NCI-H128 (cell line): ENCODE data around the gene LYSMD4.
A peak's percentile ranks its signal among the peaks of the same experiment; 100 is the strongest.
"Not testable (repeated sequence)": the region's sequence is repeated elsewhere in the genome, so short reads cannot be mapped to it uniquely, and the experiment has no call there.

Experiments
- DNase-seq: peaks from one replicate; lab custom pipeline; 2025; ENCODE audit not compliant: unreplicated experiment; lab: John Stamatoyannopoulos, UW

LYSMD4 gene

DNA sequence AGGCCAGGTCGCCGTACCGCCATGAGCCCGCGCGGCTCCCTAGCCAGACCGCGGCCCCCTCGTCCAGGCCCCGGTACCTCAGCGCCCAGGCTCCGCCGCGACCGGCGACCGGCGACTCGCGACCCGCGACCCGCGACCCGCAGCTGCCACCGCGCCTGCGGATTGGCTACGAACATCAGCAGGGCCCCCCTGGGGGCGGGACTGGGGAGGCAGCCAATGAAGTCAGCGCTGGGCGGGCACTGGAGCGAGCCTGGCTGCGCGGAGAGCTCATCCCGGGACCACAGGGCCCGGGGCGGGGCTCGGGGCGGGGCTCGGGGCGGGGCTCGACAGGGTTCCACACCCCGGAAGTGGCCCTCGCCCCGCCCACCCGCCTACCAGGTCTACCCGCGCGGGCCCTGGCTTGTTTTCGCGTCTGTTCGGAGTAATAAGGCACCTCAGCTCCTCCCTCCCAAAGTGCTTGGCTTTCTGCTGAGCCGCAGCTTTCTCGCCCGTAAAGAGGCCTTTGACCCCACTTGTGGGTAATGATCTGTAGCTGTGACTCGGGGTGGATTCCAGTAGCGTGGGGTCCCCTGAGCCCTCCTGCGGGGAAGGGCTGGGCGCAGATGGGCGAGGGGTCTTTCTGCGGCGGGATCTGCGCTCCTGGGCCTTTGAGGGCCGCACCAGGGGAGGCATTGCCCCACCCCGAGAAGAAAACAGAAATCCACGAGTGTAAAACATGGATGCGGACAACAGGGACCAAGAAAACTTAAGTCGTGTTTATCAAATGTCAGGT is at the start of gene LYSMD4:
Gene LYSMD4, minus strand, starts transcription at position 170 of the 772 bp plus-strand sequence. CDS start 1,438 bp downstream, outside the sequence.
- DNase-seq: peak; percentile 64

DNA sequence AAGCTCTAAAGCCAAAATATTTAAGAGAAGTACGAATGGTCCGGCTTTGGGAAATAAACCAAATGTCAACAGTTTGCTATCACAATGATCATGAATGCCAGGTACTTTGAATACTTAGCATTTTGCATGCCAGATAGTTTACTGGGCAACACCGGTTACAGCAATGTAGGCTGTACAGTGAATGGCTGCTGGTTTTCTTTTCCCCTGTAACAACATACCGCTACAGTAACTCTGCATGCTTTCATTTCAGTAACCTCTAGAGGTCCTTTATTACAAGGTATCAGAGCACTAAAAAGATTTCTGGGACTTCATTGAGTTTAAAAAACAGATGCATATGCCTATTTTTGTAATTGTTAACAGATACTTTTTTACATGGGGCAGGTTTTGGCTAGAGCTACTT is 48.8 kb upstream of the LYSMD4 start:
- not testable (repeated sequence) for DNase-seq

DNA sequence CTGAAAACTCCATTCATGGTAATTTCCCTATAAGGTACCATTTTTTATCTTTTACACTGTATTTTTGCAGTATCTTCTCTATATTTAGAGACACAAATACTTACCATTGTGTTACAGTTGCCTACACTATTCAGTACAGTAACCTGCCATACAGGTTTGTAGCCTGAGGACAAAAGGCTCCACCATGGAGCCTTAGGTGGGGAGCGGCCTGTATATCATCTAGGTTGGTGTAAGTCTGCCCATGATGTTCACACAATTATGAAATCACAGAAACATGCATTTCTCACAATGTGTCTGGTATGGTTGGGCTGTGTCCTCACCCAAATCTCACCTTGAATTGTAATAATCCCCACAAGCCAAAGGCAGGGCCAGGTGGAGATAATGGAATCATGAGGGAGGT is 43.9 kb upstream of the LYSMD4 start:
- no peak for DNase-seq

DNA sequence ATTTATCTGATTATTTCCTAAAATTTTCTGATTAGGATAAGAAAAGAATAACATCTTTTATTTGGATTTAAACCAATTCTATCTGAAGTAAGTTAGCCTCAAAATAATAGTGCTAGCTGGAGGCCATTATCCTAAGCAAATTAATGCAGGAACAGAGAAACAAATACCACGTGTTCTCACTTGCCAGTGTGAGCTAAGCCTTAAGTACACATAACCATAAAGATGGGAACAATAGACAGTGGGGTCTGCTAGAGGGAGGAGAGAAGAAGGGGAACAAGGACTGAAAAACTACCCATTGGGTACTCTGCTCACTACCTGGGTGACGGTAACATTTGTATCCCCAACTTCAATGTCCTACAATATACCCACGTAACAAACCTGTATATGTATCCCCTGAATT is 31.3 kb upstream of the LYSMD4 start:
- no peak for DNase-seq

DNA sequence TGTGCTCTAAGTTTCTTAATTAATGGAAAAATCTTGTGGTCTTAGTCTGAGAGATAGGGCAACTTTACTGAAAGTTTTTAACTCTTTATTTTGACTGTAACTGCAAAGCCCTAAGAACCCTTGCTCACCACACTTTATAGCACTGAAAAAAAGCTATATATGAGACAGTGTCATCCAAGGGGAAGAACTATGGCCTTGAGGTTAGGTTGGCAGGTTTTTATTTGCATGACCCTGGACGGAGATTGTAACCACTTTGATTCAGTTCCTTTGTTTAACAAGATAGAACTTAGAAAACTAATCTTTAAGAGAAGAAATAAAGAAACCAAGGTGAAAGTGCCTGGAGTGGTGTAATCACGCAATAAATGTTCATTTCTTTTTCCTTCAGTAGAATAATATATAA is 30.6 kb upstream of the LYSMD4 start:
- no peak for DNase-seq

DNA sequence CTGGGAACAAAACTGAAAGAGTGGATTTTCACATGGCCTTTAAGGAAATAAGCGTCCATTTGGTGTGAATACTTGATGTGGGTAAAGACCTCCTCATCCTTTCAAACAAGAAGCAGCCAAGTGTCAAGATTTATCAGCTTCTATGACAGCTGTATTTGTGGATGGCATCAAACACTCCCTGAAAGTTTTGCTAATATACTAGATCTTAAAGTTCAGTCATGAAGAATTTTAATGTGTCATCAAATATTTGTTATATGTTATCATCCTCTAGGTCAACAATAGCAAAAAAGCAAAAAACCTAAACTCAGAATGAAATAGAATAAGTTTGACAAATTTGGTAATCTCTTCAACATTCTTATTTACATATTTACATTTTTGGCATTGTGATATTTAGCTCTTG is 29.1 kb upstream of the LYSMD4 start:
- DNase-seq: no peak

DNA sequence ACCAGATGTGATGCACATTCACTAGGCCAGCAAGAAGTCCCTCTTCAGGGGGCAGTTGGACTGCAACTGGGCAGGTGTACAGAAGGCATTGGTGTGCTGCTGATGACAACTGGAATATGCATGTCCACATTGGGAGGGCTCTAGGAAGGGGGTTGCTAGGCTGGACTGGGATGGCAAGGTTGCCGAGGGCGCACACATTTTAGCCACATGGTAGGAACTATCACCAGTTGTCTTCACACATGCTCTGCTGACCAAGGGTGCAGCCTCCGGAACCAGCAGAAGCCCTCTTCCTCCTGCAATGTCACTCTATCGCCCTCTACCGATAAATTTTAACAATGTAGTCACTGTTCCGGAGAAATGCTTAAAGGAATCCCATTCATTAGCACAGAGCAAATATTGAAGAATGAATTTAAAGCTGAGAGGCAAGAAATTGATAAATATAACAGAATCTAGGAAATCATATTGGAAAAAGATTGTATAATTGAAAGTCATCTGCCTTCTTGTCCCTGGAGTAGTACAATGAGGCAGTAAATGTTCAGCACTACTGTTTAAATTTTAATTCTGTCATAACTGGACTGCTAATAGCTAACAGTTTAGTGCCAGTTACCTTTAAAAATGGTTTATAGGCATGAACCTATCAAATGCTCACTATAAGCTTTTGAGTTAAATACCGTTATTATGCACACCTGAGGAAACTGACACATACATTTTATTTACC is 22.6 kb upstream of the LYSMD4 start:
- DNase-seq: no peak

DNA sequence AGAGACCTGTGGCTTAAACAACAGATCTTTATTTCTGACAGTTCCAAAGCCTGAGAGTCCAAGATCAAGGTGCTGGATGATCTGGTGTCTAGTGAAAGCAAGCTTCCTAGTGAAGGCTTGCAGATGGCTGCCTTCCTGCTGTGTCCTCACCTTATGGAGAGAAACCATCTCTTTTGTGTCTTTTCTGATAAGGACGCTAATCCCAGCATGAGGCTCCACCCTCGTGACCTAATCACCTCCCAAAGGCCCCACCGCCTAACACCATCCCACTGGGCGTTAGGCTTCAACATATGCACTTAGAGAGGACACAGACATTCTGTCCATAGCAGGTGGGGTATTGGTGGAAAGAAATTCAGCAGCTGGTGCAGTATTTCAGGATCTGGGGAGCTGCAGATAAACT is 19.8 kb upstream of the LYSMD4 start:
- DNase-seq: no peak

DNA sequence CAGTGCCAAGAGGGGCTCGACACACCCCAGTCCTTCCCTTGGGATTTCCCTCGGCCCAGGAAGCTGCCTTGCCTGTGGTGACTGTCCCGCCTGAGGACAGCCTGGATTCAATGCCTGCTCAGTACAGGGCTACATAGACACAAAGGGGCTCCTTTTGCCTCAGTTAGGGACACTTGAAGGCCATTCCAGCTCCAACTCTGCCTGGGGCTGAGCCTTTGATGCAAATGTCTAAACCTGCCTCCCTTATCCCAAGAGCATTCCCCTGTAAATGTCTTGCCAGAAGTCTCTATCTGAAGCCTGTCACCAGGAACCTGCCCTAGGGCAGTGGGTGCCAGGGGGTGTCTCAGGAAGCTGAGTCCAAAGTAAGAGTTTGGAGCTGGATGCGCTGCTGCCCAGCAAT is 19.3 kb upstream of the LYSMD4 start:
- DNase-seq: no peak

DNA sequence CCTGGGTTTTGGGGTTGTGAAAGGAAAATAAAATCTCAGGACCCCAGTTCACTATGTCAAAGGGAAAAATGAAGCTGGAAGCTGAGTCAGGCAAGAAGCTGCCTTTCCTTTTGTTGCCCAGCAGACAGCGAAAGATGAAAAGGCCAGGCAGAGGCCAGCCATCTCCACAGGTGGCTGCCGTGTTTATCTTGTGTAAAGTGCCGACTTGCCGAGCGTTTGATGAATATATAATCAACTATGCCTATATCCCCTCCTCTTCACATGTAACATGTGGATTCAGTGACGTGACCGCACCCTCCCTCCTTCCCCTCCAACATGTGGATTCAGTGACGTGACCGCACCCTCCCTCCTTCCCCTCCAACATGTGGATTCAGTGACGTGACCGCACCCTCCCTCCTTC is 17.1 kb upstream of the LYSMD4 start:
- DNase-seq: not testable (repeated sequence)

DNA sequence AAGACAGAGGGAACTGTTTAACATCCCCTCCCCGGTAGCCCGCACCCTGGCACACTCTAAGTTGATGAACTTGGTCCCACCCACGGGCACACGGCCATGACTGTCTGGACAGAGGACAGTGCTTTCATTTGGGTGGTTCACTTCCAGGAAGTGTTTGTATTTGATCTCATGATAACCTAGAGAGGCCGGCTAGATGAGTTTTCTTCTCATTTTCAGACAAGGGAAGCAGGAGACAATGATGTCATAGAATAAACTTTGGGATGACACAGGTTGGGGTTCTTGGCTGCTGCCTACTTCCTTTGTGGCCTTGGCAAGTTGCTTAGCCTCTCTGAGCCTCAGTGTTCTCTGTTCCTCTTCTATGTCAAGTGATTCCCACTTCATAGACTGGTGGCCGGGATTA is 16.1 kb upstream of the LYSMD4 start:
- no peak for DNase-seq

DNA sequence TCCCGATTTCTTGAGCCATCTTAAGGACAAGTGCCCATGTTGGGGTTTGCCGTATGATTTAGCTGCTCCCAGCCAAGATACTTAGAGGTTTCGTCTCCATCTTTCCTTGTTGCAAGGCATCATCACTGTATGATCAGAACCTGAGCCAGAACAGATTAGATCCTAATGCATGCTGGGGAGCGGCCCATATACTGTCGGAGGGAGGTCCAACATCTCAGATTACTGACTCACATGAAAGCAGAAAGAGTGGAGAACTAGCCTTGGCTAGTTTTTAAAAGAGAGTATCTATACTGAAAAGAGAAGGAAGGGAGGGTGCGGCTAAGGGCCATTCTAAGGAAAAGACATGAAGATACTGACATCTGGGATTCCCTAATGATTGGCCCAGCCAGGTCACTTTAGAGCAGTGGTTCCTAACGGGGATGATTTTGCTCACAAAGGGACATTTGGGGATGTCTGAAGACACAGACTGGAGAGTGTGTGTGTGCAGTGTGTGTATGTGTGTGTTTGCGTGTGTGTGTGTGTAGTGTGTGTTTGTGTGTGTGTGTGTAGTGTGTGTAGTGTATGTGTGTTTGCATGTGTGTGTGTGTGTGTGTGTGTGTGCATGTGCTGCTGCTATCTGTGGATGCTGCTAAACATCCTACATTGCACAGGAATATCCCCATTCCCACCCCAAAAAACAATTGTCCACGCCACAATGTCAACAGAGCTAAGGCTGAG is 12.3 kb upstream of the LYSMD4 start:
- DNase-seq: no peak

DNA sequence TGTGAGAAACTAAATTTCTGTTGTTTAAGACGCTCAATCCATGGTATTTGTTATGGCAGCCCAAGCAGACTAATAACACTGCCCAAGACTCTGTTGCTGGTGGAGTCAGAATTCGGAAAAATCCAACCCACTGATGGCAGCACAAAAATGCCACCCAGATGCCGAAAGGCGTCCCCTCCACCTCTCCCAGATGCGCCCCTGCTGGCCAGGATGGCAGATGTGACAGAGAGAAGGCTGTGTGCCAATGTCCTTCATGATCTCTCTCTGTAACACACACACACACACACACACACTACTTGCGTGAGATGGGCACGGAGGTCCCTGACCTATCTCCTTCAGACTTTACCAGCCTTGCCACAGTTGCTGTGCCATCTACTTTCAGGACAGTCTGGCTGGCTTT is 10.9 kb upstream of the LYSMD4 start:
- DNase-seq: no peak

DNA sequence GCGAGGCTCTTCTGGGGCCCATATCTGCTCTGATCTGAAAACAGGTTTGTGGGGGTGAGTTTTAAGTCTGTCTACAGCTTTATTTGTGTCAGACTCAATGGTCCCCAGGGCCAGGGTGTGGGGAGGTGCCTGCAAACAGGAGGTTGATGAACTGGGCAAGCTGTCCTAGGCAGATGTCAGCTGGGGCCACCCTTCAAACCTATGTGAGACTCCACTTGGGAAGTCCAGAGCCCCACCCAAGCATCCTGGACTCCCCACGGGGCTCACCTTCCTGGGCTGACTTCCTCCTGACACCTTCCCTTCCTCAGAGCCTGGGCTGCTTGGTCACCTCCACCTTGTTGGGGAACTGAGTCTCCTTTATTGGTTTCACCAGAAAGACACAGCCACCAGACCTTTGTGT is 8.6 kb upstream of the LYSMD4 start:
- DNase-seq: no peak

DNA sequence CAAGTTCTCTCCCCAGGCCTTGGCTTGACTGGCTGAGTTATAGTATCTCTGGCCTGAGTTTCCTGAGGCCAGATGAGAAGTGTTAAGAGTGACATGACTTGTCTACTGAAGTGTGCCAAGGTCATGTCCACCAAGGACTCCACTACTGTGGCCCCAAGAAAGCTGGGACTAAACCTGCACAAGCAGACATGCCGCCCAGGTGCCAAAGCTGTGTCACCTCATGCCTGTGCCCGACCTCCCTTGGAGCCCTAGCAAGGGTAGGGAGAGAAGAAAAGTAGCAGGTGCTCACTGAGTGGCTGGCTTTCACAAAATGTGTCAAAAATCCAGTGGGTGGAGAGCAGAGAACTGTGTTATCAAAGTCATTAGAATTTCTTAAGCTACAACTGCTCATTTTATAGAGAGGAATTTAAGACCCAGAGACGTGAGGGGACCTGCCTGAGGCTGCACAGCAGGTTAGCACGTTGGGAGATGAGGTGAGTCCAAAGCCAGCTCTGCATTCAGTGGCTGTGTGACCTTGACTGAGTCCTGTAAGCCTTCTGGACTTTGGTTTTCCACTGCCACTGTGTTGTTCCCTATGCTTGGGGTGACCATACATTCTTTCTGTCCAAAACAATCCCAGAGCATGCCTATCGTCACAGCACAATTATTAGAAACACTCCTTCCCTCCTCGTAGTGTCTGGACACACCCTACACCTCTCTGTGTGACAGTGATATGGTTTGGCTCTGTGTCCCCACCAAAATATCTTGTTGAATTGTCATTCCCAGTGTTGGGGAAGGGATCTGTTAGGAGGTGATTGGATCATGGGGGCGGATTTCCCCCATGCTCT is 5.0 kb upstream of the LYSMD4 start:
- no peak for DNase-seq

DNA sequence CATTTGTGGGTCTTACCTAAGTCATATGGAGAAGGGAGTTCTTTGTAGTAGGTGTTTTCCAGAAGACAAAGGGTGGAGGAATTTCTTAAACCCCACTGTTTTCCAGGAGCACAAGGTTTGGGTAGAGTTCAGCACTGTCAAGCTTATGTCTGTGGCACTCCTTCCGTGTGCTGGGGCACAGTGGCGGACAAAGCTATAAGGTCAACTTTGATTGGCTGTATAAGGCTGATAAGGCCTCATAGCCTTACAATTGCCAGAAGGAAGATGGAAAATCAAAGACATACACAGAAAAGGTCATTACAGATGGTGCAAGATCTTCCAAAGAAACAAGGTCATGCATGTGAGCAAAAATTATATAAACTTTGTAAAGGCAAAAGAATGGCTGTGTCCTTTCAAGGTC is 3.5 kb upstream of the LYSMD4 start:
- no peak for DNase-seq

DNA sequence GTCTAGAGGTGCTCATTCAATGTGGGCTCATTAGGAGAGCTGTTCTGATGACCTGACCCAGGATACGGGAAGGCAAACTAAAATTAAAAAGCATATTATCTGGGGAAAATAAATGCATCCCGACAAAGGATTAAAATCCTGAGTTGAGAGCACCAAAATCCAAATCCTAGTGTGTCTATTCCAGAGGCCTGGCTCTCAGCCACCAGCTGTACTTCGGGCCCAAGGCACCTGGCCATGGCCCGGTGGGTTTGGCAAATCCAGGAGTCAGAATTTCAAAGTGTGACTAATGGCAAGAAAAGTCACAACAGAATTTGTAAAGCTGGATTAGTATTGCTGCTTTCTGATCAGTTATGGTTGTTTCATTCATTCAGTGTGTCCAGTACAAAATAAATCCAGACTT is 2.6 kb upstream of the LYSMD4 start:
- DNase-seq: no peak

DNA sequence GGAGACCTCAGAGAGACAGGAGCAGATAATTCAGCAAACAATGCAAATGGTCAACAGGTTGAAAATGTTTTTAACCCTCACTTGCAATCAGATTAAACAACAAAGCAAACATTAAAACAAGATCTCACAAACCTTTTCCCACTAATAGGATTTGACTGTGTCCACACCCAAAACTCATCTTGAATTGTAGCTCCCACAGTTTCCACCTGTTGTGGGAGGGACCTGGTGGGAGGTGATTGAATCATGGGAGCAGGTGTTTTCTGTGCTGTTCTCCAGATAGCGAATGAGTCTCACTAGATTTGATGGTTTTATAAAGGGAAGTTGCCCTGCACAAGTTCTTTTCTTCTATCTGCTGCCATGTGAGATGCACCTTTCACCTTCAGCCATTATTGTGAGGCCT is 1.3 kb upstream of the LYSMD4 start:
- DNase-seq: no peak

DNA sequence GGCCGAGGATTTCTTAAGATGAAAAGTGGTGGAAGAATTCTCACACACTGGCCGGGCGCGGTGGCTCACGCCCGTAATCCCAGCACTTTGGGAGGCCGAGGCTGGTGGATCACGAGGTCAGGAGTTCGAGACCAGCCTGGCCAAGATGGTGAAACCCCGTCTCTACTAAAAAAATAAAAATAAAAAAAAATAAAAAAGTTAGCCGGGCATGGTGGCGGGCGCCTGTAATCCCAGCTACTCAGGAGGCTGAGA is 729 bp upstream of the LYSMD4 start:
- not testable (repeated sequence) for DNase-seq

DNA sequence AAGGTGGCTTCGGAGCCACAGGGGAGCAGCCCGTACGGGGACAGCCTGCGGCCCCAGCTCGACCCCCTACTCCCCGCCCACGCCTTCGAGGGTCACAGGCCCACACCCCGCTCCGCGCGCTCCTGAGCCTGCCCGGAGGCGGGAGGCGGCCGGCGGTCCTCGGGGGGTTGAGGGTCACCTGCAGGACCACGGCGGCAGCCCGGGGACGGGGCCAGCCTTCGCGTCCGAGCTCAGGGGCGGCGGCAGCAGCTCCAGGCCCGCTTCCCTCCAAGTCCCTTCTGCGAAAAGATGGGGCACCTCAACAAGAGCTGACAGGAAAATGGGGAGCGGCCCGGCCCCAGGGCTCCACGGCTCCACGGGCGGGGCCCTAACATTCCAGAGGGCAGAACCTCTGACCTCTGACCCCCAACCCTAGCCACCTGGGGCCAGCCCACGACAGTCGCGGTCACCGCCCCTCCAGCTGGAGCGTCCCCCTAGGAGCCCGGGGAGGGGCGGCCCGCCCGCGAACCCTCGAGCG is 428 bp downstream of the LYSMD4 start:
- DNase-seq: no peak

DNA sequence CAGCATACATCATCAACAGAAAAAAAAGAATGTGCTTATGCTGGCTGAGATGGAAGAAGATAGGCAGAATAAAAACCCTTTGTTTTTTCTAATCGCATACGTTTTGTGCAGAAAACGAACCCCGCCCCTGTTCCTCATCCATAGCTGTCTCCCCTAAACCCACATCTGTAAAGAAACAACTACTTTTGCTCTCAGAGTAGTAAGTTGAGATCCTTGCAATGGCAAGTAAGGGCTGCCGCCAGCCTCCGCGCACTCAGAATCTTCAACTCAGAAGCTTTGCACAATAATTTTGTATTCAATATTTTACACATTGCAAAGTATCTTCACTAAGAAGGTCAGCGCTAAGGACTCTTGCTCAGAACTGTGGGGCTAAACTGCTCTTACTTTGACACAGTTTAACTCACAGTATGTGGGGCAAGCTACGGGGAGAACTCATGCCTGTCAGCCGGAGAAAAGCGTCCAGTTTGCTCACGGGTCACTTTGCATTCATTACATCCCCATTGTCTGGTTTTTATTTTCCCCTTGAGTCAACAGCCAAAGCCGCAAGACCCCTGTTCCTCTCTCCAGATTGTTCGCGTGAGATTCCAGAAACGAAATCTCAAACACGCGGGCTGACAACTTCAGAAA is 1.0 kb downstream of the LYSMD4 start:
- DNase-seq: no peak
